Naive thymus-derived CD4-positive, alpha-beta T cell (primary cell): ENCODE measurements around the gene IGIP. TPM values are rescaled to one million over a fixed set of nuclear protein-coding genes. Genes with fewer than 3 reads are reported as not detected.

ENCODE experiments used
- ATAC-seq: fragments of 150-1000 bp; cut with Tn5 transposase; 2 replicates; pipeline ENCODE4 v1.10.0; 2021; ENCODE audit warnings: mild to moderate bottlenecking, moderate library complexity
- CTCF ChIA-PET: fragments of 350-600 bp; sonication (Branson Sonifier 250); formaldehyde crosslinking; loops from one replicate; lab custom pipeline; 2021; ENCODE audit warnings: antibody characterized with exemption; lab: Charles Lee
- POLR2A ChIA-PET: fragments of 350-600 bp; sonication (Branson Sonifier 250); formaldehyde crosslinking; loops from one replicate; lab custom pipeline; 2021; ENCODE audit warnings: antibody characterized with exemption, inconsistent platforms; lab: Charles Lee
- DNase-seq, 9 donors: peaks; one replicate each; pipeline versions ENCODE4 v3.0.0 to v3.0.0-alpha.2; 2020 to 2022; ENCODE audit warnings: mixed read lengths in 1 of 9
- H3K27ac ChIP-seq: one replicate; pipeline ENCODE4 v1.7.0; 2013; ENCODE audit warnings: mild to moderate bottlenecking, low read depth, low read length, moderate library complexity
- H3K27me3 ChIP-seq, 2 donors: one replicate each; pipeline ENCODE4 v1.7.0; 2013; ENCODE audit warnings: low read length in 2 of 2, mild to moderate bottlenecking in 2 of 2, moderate library complexity in 2 of 2; ENCODE audit not compliant: control insufficient read depth in 2 of 2, insufficient read depth in 2 of 2
- H3K36me3 ChIP-seq, 3 experiments: 1 replicate in 2 of 3; 2 replicates in 1 of 3; pipeline ENCODE4 v1.7.0; 2013; ENCODE audit warnings: low read length in 3 of 3, mild to moderate bottlenecking in 3 of 3, moderate library complexity in 1 of 3; ENCODE audit not compliant: insufficient read depth in 3 of 3, control insufficient read depth in 2 of 3
- H3K4me1 ChIP-seq, 2 donors: one replicate each; pipeline ENCODE4 v1.7.0; 2013; ENCODE audit warnings: low read length in 2 of 2, mild to moderate bottlenecking in 2 of 2, moderate library complexity in 1 of 2; ENCODE audit not compliant: control insufficient read depth in 2 of 2, insufficient read depth in 2 of 2
- H3K4me3 ChIP-seq: 2 replicates; pipeline ENCODE4 v1.7.0; 2013; ENCODE audit warnings: mild to moderate bottlenecking, low read length
- H3K9me3 ChIP-seq, 3 experiments: 1 replicate in 2 of 3; 2 replicates in 1 of 3; pipeline ENCODE4 v1.7.0; 2013; ENCODE audit warnings: low read length in 3 of 3; ENCODE audit not compliant: control insufficient read depth in 2 of 3
- H3K27ac Mint-ChIP-seq, 9 donors: one replicate each; pipeline ENCODE4 v1.8.0; 2020 to 2022; ENCODE audit warnings: mixed read lengths in 9 of 9, mild to moderate bottlenecking in 8 of 9, moderate library complexity in 5 of 9, inconsistent platforms in 2 of 9
- H3K27me3 Mint-ChIP-seq, 5 donors: one replicate each; pipeline ENCODE4 v1.8.0; 2021 to 2022; ENCODE audit warnings: mixed read lengths in 5 of 5, mild to moderate bottlenecking in 1 of 5
- H3K36me3 Mint-ChIP-seq, 5 donors: one replicate each; pipeline ENCODE4 v1.8.0; 2020 to 2022; ENCODE audit warnings: mixed read lengths in 5 of 5, mild to moderate bottlenecking in 3 of 5, inconsistent platforms in 1 of 5
- H3K4me1 Mint-ChIP-seq, 7 donors: one replicate each; pipeline ENCODE4 v1.8.0; 2020 to 2022; ENCODE audit warnings: mixed read lengths in 7 of 7, mild to moderate bottlenecking in 3 of 7, inconsistent platforms in 1 of 7
- H3K4me3 Mint-ChIP-seq, 10 donors: one replicate each; pipeline ENCODE4 v1.8.0; 2020 to 2022; ENCODE audit warnings: mild to moderate bottlenecking in 10 of 10, mixed read lengths in 10 of 10, moderate library complexity in 6 of 10, inconsistent platforms in 2 of 10
- H3K9me3 Mint-ChIP-seq, 11 donors: one replicate each; pipeline ENCODE4 v1.8.0; 2020 to 2022; ENCODE audit warnings: mixed read lengths in 11 of 11, mild to moderate bottlenecking in 4 of 11, inconsistent platforms in 1 of 11, moderate library complexity in 1 of 11
- intact Hi-C, 2 donors: fragments of 100-400 bp; cut with micrococcal nuclease; formaldehyde crosslinking; loops; one replicate each; pipeline ENCODE4 v1.15.1; 2023
- polyA plus RNA-seq, 2 donors: library from polyadenylated mRNA; unstranded; fragments of 300-500 nt; fragmentation: Illumina TruSeq; gene quantifications; one replicate each; pipeline ENCODE4 v1.2.3, GENCODE V29; 2021
- total RNA-seq, 6 experiments: library from RNA in 5 of 6; stranded (reverse) in 5 of 6; gene quantifications; 1 replicate in 5 of 6; 2 replicates in 1 of 6; pipeline ENCODE4 v1.2.3 and lab custom pipeline; 2021 to 2026

IGIP gene
- total and polyA plus RNA-seq, 7 experiments from 2014 or later = 0.59 to 15.4 (median 4.7) TPM

DNA sequence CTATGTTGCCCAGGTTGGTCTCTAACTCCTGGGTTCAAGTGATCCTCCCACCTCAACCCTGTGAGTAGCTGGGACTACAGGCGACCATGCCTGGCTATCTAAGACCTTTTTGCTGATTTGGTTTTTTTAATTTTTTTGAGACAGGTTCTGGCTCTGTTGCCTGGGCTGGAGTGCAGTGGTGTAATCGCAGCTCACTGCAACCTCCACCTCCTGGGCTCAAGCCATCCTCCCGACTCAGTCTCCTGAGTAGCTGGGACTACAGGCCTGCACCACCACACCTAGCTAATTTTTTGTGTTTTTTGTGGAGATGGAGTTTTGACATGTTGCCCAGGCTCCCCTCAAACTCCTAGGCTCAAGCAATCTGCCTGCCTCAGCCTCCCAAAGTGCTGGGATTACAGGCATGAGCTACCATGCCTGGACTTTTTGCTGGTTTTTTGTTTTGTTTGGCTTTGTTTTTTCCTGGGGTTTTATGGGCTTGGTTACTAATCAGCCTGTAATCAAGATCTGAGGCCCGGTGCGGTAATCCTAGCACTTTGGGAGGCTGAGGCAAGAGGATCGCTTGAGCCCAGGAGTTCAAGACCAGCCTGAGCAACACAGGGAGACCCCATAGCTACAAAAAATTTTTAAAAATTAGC is 52.9 kb downstream of the IGIP start:
- H3K27me3 ChIP-seq = no peaks in the 10 kb centered on the region
- ChIA-PET CTCF (interaction anchor here (1.6 kb wide), 1 partner anchor 11 kb away, joined by 4 read pairs; no protein-coding TSS in a partner anchor), POLR2A (no interaction called here)
- Mint-ChIP-seq H3K4me1 (peaks cover 10 to 23% (median 14%) of the 10 kb centered on the region in 7 donors), H3K4me3 (no peak overlapping the region), H3K27me3 (peaks cover 0 to 12% (median 0%) of the 10 kb centered on the region in 5 donors), H3K9me3 (no peaks in the 10 kb centered on the region), H3K36me3 (no peaks in the 10 kb centered on the region), H3K27ac (no peak overlapping the region)
- ATAC-seq = no peak
- no peaks in the 10 kb centered on the region for H3K36me3 ChIP-seq
- no peak overlapping the region for H3K27ac ChIP-seq
- intact Hi-C loops = loop anchor here (5.0 to 10.0 kb wide), 9 partner anchors 179 to 1844 kb away; partner anchors contain the start of genes CDC25C (in 1 of the 2), EIF4EBP3 (in 1 of the 2), FAM53C (in 1 of the 2) and HARS1 (in 1 of the 2)
- DNase-seq = no peak
- no peak overlapping the region for H3K4me3 ChIP-seq
- H3K9me3 ChIP-seq = no peaks in the 10 kb centered on the region
- H3K4me1 ChIP-seq = peaks cover 8 to 14% of the 10 kb centered on the region in 2 donors

Other genes with a start within 250 kb of the IGIP start
- under 1 TPM in 3 of 5 experiments, not detected in 2; 0.11 to 0.22 (median 0.13) TPM for gene NRG2, start 82.6 kb upstream of the IGIP start, total RNA-seq
- under 1 TPM in 1 of 2 donors, not detected in 1; 0.05 TPM for gene NRG2, start 82.6 kb upstream of the IGIP start, polyA plus RNA-seq
- gene PURA, start 11.8 kb upstream of the IGIP start, total RNA-seq = 10 to 100 TPM; 11.6 to 33.5 (median 13.9) TPM
- 1 to 10 TPM; 3.1 to 4.7 TPM for gene PURA, start 11.8 kb upstream of the IGIP start, polyA plus RNA-seq
- 10 to 100 TPM in 1 of 5 experiments, 1 to 10 TPM in 4; 1.6 to 11.1 (median 3.5) TPM for gene CYSTM1, start 49.3 kb downstream of the IGIP start, total RNA-seq
- gene CYSTM1, start 49.3 kb downstream of the IGIP start, polyA plus RNA-seq = 1 to 10 TPM; 3.3 to 7.6 TPM
- 10 to 100 TPM; 24.8 to 52.7 (median 28.2) TPM for gene PFDN1, start 177.2 kb downstream of the IGIP start, total RNA-seq
- gene PFDN1, start 177.2 kb downstream of the IGIP start, polyA plus RNA-seq = 100 to 1,000 TPM; 126 to 139 TPM
- gene HBEGF, start 220.7 kb downstream of the IGIP start, total RNA-seq = 10 to 100 TPM in 3 of 5 experiments, under 1 TPM in 2; 0.35 to 95.5 (median 11.6) TPM
- gene HBEGF, start 220.7 kb downstream of the IGIP start, polyA plus RNA-seq = not detected
- gene SLC4A9, start 234.3 kb downstream of the IGIP start, total RNA-seq = under 1 TPM in 3 of 5 experiments, not detected in 2; 0.13 to 0.96 (median 0.34) TPM
- not detected for gene SLC4A9, start 234.3 kb downstream of the IGIP start, polyA plus RNA-seq